Liver (tissue), 3 donors: Measurements from ENCODE around the gene CYP3A5.

Source experiments
- ATF3 ChIP-seq: IDR thresholded peaks from 2 replicates; pipeline ENCODE4 v1.6.1; 2016; ENCODE audit warnings: antibody characterized with exemption
- GABPA ChIP-seq, 2 donors: IDR thresholded peaks in 1 of 2; conservative IDR thresholded peaks in 1 of 2; 2 replicates each; pipeline ENCODE4 v1.6.1; 2016; ENCODE audit warnings: antibody characterized with exemption in 2 of 2, mild to moderate bottlenecking in 1 of 2, moderate library complexity in 1 of 2
- HNF4A ChIP-seq, 2 donors: conservative IDR thresholded peaks; 2 replicates each; pipeline ENCODE4 v1.6.1; 2016; ENCODE audit warnings: antibody characterized with exemption in 2 of 2, mild to moderate bottlenecking in 2 of 2
- JUND ChIP-seq, 2 donors: IDR thresholded peaks; 2 replicates each; pipeline ENCODE4 v1.6.1; 2016; ENCODE audit warnings: antibody characterized with exemption in 2 of 2
- RAD21 ChIP-seq, 2 donors: IDR thresholded peaks; 2 replicates each; pipeline ENCODE4 v1.6.1; 2016; ENCODE audit warnings: antibody characterized with exemption in 2 of 2, mild to moderate bottlenecking in 2 of 2
- REST ChIP-seq: IDR thresholded peaks from 2 replicates; pipeline ENCODE4 v1.6.1; 2016; ENCODE audit warnings: antibody characterized with exemption, mild to moderate bottlenecking
- SP1 ChIP-seq: IDR thresholded peaks from 2 replicates; pipeline ENCODE4 v1.6.1; 2018; ENCODE audit warnings: antibody characterized with exemption, mild to moderate bottlenecking
- TAF1 ChIP-seq: conservative IDR thresholded peaks from 2 replicates; pipeline ENCODE4 v1.6.1; 2016; ENCODE audit warnings: antibody characterized with exemption, mild to moderate bottlenecking
- YY1 ChIP-seq: IDR thresholded peaks from 2 replicates; pipeline ENCODE4 v1.6.1; 2016; ENCODE audit warnings: antibody characterized with exemption, mild to moderate bottlenecking
- TF ChIP-seq, protein P1 (sequence below): fragments of 150-350 bp; IDR thresholded peaks from 2 replicates; pipeline ENCODE4 v1.5.1; 2017; ENCODE audit warnings: improper control_type of control experiment, low read depth, low read length; ENCODE audit not compliant: missing input control
- TF ChIP-seq, protein P2 (sequence below): IDR thresholded peaks from 2 replicates; pipeline ENCODE4 v1.6.1; 2016; ENCODE audit warnings: antibody characterized with exemption
- TF ChIP-seq, protein P3 (sequence below): IDR thresholded peaks from 2 replicates; pipeline ENCODE4 v1.6.1; 2016; ENCODE audit warnings: antibody characterized with exemption
- donor health status: healthy.
- donor health status: healthy.

DNA sequence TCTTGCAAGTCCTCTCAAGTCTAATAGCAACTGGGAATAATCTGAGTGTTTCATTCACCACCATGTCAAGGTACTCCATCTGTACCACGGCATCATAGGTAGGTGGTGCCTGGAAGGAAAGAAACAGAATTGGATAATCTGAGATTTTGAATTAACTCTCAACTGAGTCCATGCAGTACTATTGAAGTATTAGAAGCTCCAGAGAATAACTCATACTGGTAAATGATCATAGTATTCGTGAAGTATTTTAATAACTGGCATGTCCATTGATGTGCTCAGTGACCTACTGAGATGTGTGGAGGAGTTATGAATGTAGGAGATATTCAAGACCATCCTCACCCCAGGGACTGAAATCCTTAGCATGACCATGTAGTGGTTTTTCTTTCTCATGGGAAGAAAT lies 27.1 kb downstream of the CYP3A5 start:
- TF ChIP-seq, protein P1, sequence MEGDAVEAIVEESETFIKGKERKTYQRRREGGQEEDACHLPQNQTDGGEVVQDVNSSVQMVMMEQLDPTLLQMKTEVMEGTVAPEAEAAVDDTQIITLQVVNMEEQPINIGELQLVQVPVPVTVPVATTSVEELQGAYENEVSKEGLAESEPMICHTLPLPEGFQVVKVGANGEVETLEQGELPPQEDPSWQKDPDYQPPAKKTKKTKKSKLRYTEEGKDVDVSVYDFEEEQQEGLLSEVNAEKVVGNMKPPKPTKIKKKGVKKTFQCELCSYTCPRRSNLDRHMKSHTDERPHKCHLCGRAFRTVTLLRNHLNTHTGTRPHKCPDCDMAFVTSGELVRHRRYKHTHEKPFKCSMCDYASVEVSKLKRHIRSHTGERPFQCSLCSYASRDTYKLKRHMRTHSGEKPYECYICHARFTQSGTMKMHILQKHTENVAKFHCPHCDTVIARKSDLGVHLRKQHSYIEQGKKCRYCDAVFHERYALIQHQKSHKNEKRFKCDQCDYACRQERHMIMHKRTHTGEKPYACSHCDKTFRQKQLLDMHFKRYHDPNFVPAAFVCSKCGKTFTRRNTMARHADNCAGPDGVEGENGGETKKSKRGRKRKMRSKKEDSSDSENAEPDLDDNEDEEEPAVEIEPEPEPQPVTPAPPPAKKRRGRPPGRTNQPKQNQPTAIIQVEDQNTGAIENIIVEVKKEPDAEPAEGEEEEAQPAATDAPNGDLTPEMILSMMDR, result no peak
- TF ChIP-seq YY1 (no peak), GABPA (IDR thresholded peaks at IDR 0.05 in 1 of 2, conservative IDR thresholded peaks at IDR 0.05 in 1 of 2) (no peak), REST (no peak), TAF1 (no peak), RAD21 (IDR thresholded peaks at IDR 0.05) (peak in 1 of 2 donors; percentile 4), ATF3 (peak; percentile 19), JUND (IDR thresholded peaks at IDR 0.05) (peak in 1 of 2 donors; percentile 83), SP1 (peak; percentile 21), HNF4A (conservative IDR thresholded peaks at IDR 0.05) (no peak)
- TF ChIP-seq, protein P2, sequence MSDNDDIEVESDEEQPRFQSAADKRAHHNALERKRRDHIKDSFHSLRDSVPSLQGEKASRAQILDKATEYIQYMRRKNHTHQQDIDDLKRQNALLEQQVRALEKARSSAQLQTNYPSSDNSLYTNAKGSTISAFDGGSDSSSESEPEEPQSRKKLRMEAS, result no peak
- TF ChIP-seq, protein P3, sequence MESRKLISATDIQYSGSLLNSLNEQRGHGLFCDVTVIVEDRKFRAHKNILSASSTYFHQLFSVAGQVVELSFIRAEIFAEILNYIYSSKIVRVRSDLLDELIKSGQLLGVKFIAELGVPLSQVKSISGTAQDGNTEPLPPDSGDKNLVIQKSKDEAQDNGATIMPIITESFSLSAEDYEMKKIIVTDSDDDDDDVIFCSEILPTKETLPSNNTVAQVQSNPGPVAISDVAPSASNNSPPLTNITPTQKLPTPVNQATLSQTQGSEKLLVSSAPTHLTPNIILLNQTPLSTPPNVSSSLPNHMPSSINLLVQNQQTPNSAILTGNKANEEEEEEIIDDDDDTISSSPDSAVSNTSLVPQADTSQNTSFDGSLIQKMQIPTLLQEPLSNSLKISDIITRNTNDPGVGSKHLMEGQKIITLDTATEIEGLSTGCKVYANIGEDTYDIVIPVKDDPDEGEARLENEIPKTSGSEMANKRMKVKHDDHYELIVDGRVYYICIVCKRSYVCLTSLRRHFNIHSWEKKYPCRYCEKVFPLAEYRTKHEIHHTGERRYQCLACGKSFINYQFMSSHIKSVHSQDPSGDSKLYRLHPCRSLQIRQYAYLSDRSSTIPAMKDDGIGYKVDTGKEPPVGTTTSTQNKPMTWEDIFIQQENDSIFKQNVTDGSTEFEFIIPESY, result peak; percentile 63
